Lung (tissue), 12 donors: Measurements from ENCODE around the gene SLC7A5. TPM values are rescaled to one million over a fixed set of nuclear protein-coding genes. Genes with fewer than 3 reads are reported as not detected.
A peak's percentile ranks its signal among the peaks of the same experiment; 100 is the strongest.

Experiments used
- ATAC-seq: fragments of 200-7000 bp; cut with Tn5 transposase; one replicate; pipeline ENCODE4 v1.9.1; 2020; ENCODE audit warnings: moderate number of reproducible peaks; ENCODE audit not compliant: insufficient read depth, low FRiP score
- DNase-seq, 3 donors: peaks; one replicate each; pipeline ENCODE4 v3.0.0-alpha.2; 2013 to 2017
- H3K27ac ChIP-seq, 2 donors: one replicate each; pipeline ENCODE4 v1.5.1; 2013; ENCODE audit warnings: mild to moderate bottlenecking in 2 of 2, moderate library complexity in 2 of 2, control low read depth in 1 of 2, inconsistent platforms in 1 of 2, low read depth in 1 of 2, low read length in 1 of 2
- H3K27me3 ChIP-seq, 3 donors: one replicate each; pipeline ENCODE4 v1.5.1; 2013; ENCODE audit warnings: low read length in 2 of 3; ENCODE audit not compliant: control insufficient read depth in 3 of 3, insufficient read depth in 3 of 3
- H3K36me3 ChIP-seq, 4 donors: one replicate each; pipeline ENCODE4 v1.5.1; 2013; ENCODE audit warnings: low read length in 4 of 4, mild to moderate bottlenecking in 1 of 4, moderate library complexity in 1 of 4; ENCODE audit not compliant: control insufficient read depth in 4 of 4, insufficient read depth in 4 of 4
- H3K4me1 ChIP-seq, 5 donors: one replicate each; pipeline ENCODE4 v1.5.1; 2013; ENCODE audit warnings: low read length in 5 of 5, mild to moderate bottlenecking in 2 of 5, moderate library complexity in 1 of 5; ENCODE audit not compliant: control insufficient read depth in 5 of 5, insufficient read depth in 5 of 5
- H3K4me3 ChIP-seq: one replicate; pipeline ENCODE4 v1.5.1; 2013; ENCODE audit warnings: mild to moderate bottlenecking, control low read depth, moderate library complexity
- H3K9ac ChIP-seq, 2 donors: one replicate each; pipeline ENCODE4 v1.5.1; 2013; ENCODE audit warnings: low read length in 2 of 2, control low read depth in 1 of 2; ENCODE audit not compliant: insufficient read depth in 1 of 2
- H3K9me3 ChIP-seq, 4 donors: one replicate each; pipeline ENCODE4 v1.5.1; 2013; ENCODE audit warnings: low read length in 3 of 4, mild to moderate bottlenecking in 1 of 4, moderate library complexity in 1 of 4; ENCODE audit not compliant: control insufficient read depth in 4 of 4, insufficient read depth in 3 of 4
- CTCF ChIP-seq: IDR thresholded peaks from 2 replicates; pipeline ENCODE4 v1.5.1; 2012; ENCODE audit warnings: mild to moderate bottlenecking; ENCODE audit errors: control extremely low read depth, extremely low read depth
- WGBS, 2 donors: extraction: QIAGEN DNeasy Blood & Tissue Kit; methylation state at CpG; one replicate each; pipeline ENCODE4 v1.1.7; 2013; 5-methylcytosine and 5-hydroxymethylcytosine counted together
- polyA plus RNA-seq, 2 donors: library from polyadenylated mRNA; stranded (reverse); fragments of 200-250 nt; gene quantifications; one replicate each; pipeline ENCODE4 v1.2.1, GENCODE V29; 2013
- total RNA-seq, 2 donors: library from RNA; depleted of rRNA in 1 of 2; stranded (reverse); fragments of >200 nt in 1 of 2; gene quantifications; one replicate each; pipeline ENCODE4 v1.2.1, GENCODE V29; 2014 to 2021
- donor health status: control.
- donor health status: control.
- donor health status: Bipolar disorder and iron deficiency.
- donor health status: healthy.
- donor health status: DM: yes; HTN: yes; CAD: no.

The SLC7A5 gene
- total and polyA plus RNA-seq, 4 donors: 4.0 to 36.1 (median 19.8) TPM

GRCh38 chr16:87838643-87839541 is 30.4 kb downstream of the SLC7A5 start:
- WGBS, 2 donors: 92 to 94% methylated on average over 19 to 27 of the region's 27 CpGs
- peaks cover 0 to 28% (median 3%) of the 10 kb centered on the region in 5 donors for H3K4me1 ChIP-seq
- H3K9ac ChIP-seq: no peak overlapping the region
- H3K4me3 ChIP-seq: no peak overlapping the region
- no peak overlapping the region for H3K27ac ChIP-seq
- DNase-seq (no peak), ATAC-seq (no peak)
- TF ChIP-seq CTCF: no peak
- no peaks in the 10 kb centered on the region for H3K9me3 ChIP-seq
- H3K27me3 ChIP-seq: no peaks in the 10 kb centered on the region
- peaks cover 0 to 58% (median 0%) of the 10 kb centered on the region in 4 donors for H3K36me3 ChIP-seq

DNA sequence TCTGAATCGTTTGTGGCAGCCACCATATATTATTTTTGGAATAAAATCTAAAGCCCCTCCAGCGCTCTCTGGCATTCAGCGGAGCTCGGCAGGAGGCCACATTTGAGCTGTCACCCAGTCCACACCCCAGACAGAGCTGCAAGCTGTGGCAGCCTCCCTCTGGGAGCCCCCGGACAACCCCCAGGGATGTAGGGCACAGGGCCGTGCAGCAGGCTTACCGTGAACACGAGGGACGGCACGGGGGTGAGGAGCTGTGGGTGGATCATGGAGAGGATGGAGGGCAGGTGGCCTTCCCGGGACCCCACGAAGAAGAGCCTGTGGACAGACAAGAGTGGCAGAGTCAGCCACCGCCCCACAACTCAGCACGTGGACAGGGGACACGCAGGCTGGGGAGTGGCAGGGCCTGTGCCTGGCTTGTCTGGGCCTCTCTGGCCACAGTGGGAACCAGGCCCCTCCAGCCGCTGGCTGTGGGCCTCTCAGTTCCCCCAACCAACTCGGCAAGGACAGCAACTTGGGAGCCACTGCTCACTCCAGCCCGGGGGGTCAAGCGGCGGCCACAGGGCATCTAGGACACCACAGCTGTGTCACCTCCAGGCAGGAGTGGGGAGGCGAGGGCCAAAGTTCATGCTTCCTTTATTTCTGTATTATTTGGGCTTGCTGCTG is 31.5 kb downstream of the SLC7A5 start:
- H3K27ac ChIP-seq: no peak overlapping the region
- ATAC-seq (no peak), DNase-seq (no peak)
- peaks cover 0 to 60% (median 0%) of the 10 kb centered on the region in 4 donors for H3K36me3 ChIP-seq
- no peaks in the 10 kb centered on the region for H3K27me3 ChIP-seq
- H3K9ac ChIP-seq: no peak overlapping the region
- H3K4me3 ChIP-seq: no peak overlapping the region
- 92% methylated on average over 21 of the region's 21 CpGs for WGBS, 2 donors
- peaks cover 0 to 28% (median 3%) of the 10 kb centered on the region in 5 donors for H3K4me1 ChIP-seq
- H3K9me3 ChIP-seq: no peaks in the 10 kb centered on the region
- no peak for TF ChIP-seq CTCF

DNA sequence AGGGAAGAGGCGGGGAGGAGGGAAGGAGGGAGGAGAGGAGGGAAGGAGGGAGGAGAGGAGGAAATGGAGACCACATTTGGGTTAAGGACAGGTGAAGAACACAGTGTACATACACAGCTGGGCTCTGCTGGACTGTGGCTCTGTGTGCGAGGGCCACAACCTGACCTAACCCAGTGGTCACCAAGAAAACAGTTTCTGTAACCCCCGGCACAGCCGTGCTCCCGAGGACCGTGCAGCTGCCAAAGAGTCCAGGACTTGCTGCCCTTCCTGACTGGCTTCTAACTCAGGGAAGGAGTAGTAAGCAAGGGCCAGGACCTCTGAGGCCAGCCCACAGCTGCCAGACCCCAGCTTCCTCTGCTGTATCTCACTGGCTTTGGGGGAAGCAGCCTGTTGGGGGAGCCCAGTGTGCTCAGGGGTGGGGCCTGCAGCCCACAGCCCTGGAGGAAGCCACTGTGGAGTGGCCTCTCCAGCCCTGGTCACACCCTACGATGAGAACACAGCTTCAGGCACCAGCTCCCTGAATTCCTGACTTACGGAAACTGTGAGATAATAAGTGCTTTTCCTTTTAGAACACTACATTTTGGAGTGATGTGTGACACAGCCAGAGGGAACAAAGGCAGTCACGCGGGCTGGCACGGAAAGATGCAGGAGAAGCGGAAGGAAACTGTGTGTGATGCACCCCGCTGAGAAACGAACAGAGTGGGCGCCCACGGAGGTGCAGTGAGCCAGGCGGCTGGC is 32.3 kb downstream of the SLC7A5 start:
- Histone ChIP-seq H3K4me3 (no peak overlapping the region), H3K4me1 (peaks cover 0 to 28% (median 3%) of the 10 kb centered on the region in 5 donors), H3K9me3 (no peaks in the 10 kb centered on the region), H3K9ac (no peak overlapping the region), H3K36me3 (peaks cover 0 to 54% (median 0%) of the 10 kb centered on the region in 4 donors), H3K27me3 (no peaks in the 10 kb centered on the region), H3K27ac (no peak overlapping the region)
- TF ChIP-seq CTCF: no peak
- ATAC-seq: no peak
- peak in 2 of 3 donors; percentile 30 to 31 for DNase-seq
- 76 to 83% methylated on average over 17 of the region's 17 CpGs for WGBS, 2 donors
